ENCODE measurements around the gene EPS8.

- TF ChIP-seq CTCF (IDR thresholded peaks at IDR 0.05) (no peak), POLR2A (IDR thresholded peaks at IDR 0.05) (no peak), POLR2AphosphoS5 (IDR thresholded peaks at IDR 0.05; ENCODE audit: insufficient read depth in 1 of 2, low read depth in 1 of 2) (no peak)
Observed at GRCh38 chr12:15705606-15706005, 83.6 kb downstream of the EPS8 start.

Measured in vagina (tissue), 2 donors.